SK-N-SH (cell line): ENCODE measurements around the gene ILDR1. TPM values are rescaled to one million over a fixed set of nuclear protein-coding genes. Genes with fewer than 3 reads are reported as not detected.

Source experiments
- CTCF ChIA-PET: fragments of 300-600, 350-600 bp; formaldehyde crosslinking; extraction: SDS; loops from one replicate; lab custom pipeline; 2021; lab: Yijun Ruan, JAX
- POLR2A ChIA-PET: fragments of 350-600 bp; sonication (Branson Sonifier 250); formaldehyde crosslinking; extraction: SDS; loops from one replicate; lab custom pipeline; 2020; ENCODE audit warnings: antibody characterized with exemption, inconsistent platforms; lab: Yijun Ruan, JAX
- DNase-seq: peaks from one replicate; pipeline ENCODE4 v3.0.0; 2012
- H2AFZ ChIP-seq: fragments of 200-600 bp; sonication (generic); 2 replicates; pipeline ENCODE4 v1.8.1; 2016; ENCODE audit warnings: antibody characterized with exemption, mild to moderate bottlenecking, low read depth
- H3F3A ChIP-seq: fragments of 200-600 bp; sonication (generic); replicated peaks from 2 replicates; pipeline ENCODE3; 2016; ENCODE audit warnings: antibody characterized with exemption, mild to moderate bottlenecking; ENCODE audit not compliant: insufficient read depth
- H3K27ac ChIP-seq, 2 experiments: fragments of 200-500 bp in 1 of 2; fragments of 200-600 bp in 1 of 2; sonication (Bioruptor generic) in 1 of 2; sonication (generic), shearing (Covaris generic) in 1 of 2; 2 replicates each; pipeline versions ENCODE4 v1.5.1 to v1.6.1; 2014 to 2016; ENCODE audit warnings: low read depth in 2 of 2, inconsistent platforms in 1 of 2, low read length in 1 of 2, mild to moderate bottlenecking in 1 of 2, mixed read lengths in 1 of 2
- H3K27me3 ChIP-seq: fragments of 200-600 bp; sonication (generic), shearing (Covaris generic); 2 replicates; pipeline ENCODE4 v1.6.1; 2016; ENCODE audit warnings: mixed run types; ENCODE audit not compliant: insufficient read depth
- H3K36me3 ChIP-seq, 2 experiments: fragments of 200-500 bp in 1 of 2; fragments of 200-600 bp in 1 of 2; sonication (Bioruptor generic) in 1 of 2; sonication (generic) in 1 of 2; replicated peaks in 1 of 2; 2 replicates each; pipeline versions ENCODE3 to v1.5.1; 2014 to 2016; ENCODE audit warnings: low read length in 1 of 2, mild to moderate bottlenecking in 1 of 2; ENCODE audit not compliant: insufficient read depth in 2 of 2, control insufficient read depth in 1 of 2
- H3K4me1 ChIP-seq, 2 experiments: fragments of 200-500 bp in 1 of 2; fragments of 200-600 bp in 1 of 2; sonication (Bioruptor generic) in 1 of 2; sonication (generic), shearing (Covaris generic) in 1 of 2; 2 replicates each; pipeline versions ENCODE4 v1.5.1 to v1.6.1; 2014 to 2016; ENCODE audit warnings: low read depth in 1 of 2, low read length in 1 of 2, mixed run types in 1 of 2; ENCODE audit not compliant: insufficient read depth in 2 of 2, control insufficient read depth in 1 of 2
- H3K4me2 ChIP-seq: fragments of 200-600 bp; sonication (generic), shearing (Covaris generic); 2 replicates; pipeline ENCODE4 v1.6.1; 2017; ENCODE audit warnings: mixed run types
- H3K4me3 ChIP-seq, 2 experiments: fragments of 200-500 bp in 1 of 2; fragments of 200-600 bp in 1 of 2; sonication (Bioruptor generic) in 1 of 2; sonication (generic), shearing (Covaris generic) in 1 of 2; 2 replicates each; pipeline versions ENCODE4 v1.5.1 to v1.8.1; 2014 to 2016; ENCODE audit warnings: low read depth in 2 of 2, inconsistent platforms in 1 of 2, low read length in 1 of 2, mild to moderate bottlenecking in 1 of 2, mixed read lengths in 1 of 2, moderate library complexity in 1 of 2
- H3K79me2 ChIP-seq: fragments of 200-600 bp; sonication (generic); 2 replicates; pipeline ENCODE4 v1.8.1; 2017; ENCODE audit warnings: mild to moderate bottlenecking; ENCODE audit not compliant: insufficient read depth
- H3K9ac ChIP-seq: fragments of 200-600 bp; sonication (generic); 2 replicates; pipeline ENCODE4 v1.6.1; 2017; ENCODE audit warnings: mixed run types
- H3K9me2 ChIP-seq: fragments of 200-600 bp; sonication (generic); 2 replicates; pipeline ENCODE4 v1.6.1; 2017; ENCODE audit warnings: mixed run types
- H3K9me3 ChIP-seq: fragments of 200-600 bp; sonication (generic); 2 replicates; pipeline ENCODE4 v1.6.1; 2017; ENCODE audit warnings: mixed run types, mild to moderate bottlenecking, moderate library complexity
- H4K20me1 ChIP-seq: fragments of 200-600 bp; sonication (generic); 2 replicates; pipeline ENCODE4 v1.6.1; 2017; ENCODE audit warnings: mild to moderate bottlenecking, mixed run types; ENCODE audit not compliant: insufficient read depth
- EZH2phosphoT487 ChIP-seq: fragments of 200-600 bp; sonication (generic); IDR thresholded peaks from 2 replicates; pipeline ENCODE4 v1.6.1; 2017; ENCODE audit warnings: low read depth, mixed run types, mild to moderate bottlenecking, antibody characterized with exemption, moderate library complexity, borderline replicate concordance
- FOSL2 ChIP-seq: IDR thresholded peaks from 2 replicates; pipeline ENCODE4 v1.4.0; 2012; ENCODE audit warnings: low read depth, mild to moderate bottlenecking, moderate library complexity, borderline replicate concordance
- FOXJ3 ChIP-seq: sonication (generic); formaldehyde crosslinking; IDR thresholded peaks from 2 replicates; pipeline ENCODE4 v1.5.1; 2020; ENCODE audit warnings: mild to moderate bottlenecking, missing genetic modification reagents
- FOXM1 ChIP-seq: IDR thresholded peaks from 2 replicates; pipeline ENCODE4 v1.4.0; 2012; ENCODE audit warnings: low read depth, mild to moderate bottlenecking
- GABPA ChIP-seq: IDR thresholded peaks from 2 replicates; pipeline ENCODE4 v1.4.0; 2012; ENCODE audit warnings: low read depth, mild to moderate bottlenecking
- JUND ChIP-seq: IDR thresholded peaks from 2 replicates; pipeline ENCODE4 v1.4.0; 2012
- MXI1 ChIP-seq: IDR thresholded peaks from 2 replicates; pipeline ENCODE4 v1.6.1; 2012; ENCODE audit warnings: mild to moderate bottlenecking, low read depth, low read length, improper control_type of control experiment
- RXRA ChIP-seq: IDR thresholded peaks from 2 replicates; pipeline ENCODE4 v1.4.0; 2012; ENCODE audit warnings: low read depth, mild to moderate bottlenecking, borderline replicate concordance
- TCF12 ChIP-seq: IDR thresholded peaks from 2 replicates; pipeline ENCODE4 v1.4.0; 2012
- TEAD4 ChIP-seq: IDR thresholded peaks from 2 replicates; pipeline ENCODE4 v1.4.0; 2012; ENCODE audit warnings: mild to moderate bottlenecking, borderline replicate concordance; ENCODE audit not compliant: insufficient read depth
- WGBS: methylation state at CpG from one replicate; pipeline ENCODE4 v1.1.6; 2017; ENCODE audit warnings: low lambda C conversion rate; 5-methylcytosine and 5-hydroxymethylcytosine counted together
- polyA plus RNA-seq, 3 experiments: library from polyadenylated mRNA; depleted of rRNA; stranded (reverse); fragments of >200 nt; gene quantifications; 2 replicates each; pipeline ENCODE4 v1.2.3, GENCODE V29; 2012
- TF ChIP-seq, protein P1 (sequence below): IDR thresholded peaks from 2 replicates; pipeline ENCODE4 v1.6.1; 2012; ENCODE audit warnings: mild to moderate bottlenecking, low read depth, low read length, moderate library complexity
- TF ChIP-seq, protein P2 (sequence below): IDR thresholded peaks from 2 replicates; pipeline ENCODE4 v1.4.0; 2012; ENCODE audit warnings: low read depth, borderline replicate concordance
- TF ChIP-seq, protein P3 (sequence below): IDR thresholded peaks from 2 replicates; pipeline ENCODE4; 2012
- TF ChIP-seq, protein P4 (sequence below): IDR thresholded peaks from 2 replicates; pipeline ENCODE4 v1.4.0; 2012; ENCODE audit warnings: low read depth
- TF ChIP-seq, protein P5 (sequence below): fragments of 150-350 bp; IDR thresholded peaks from 2 replicates; pipeline ENCODE4 v1.6.1; 2016; ENCODE audit warnings: mild to moderate bottlenecking, low read depth, low read length

The ILDR1 gene
- polyA plus RNA-seq, 1 of the 3 experiments (the other 2 are of a cell fraction), result 0.02 TPM

DNA sequence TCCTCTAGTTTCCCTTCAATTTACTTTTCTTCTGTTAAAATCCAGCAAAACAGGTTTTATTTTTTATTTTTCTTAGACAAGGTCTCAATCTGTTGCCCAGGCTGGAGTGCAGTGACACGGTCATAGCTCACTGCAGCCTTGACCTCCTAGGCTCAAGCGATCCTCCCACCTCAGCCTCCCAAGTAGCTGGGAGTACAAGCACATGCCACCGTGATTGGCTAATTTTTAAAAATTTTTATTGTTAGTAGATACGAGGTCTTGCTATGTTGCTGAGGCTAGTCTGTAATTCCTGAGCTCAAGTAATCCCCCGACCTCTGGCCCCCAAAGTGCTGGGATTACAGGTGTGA, 41.6 kb downstream of the ILDR1 start:
- whole genome bisulfite sequencing, result 11% methylated on average over 5 of the region's 5 CpGs

More for the DNA sequence above, 41.6 kb downstream of the ILDR1 start:
- POLR2A ChIA-PET, result no interaction called here
- CTCF ChIA-PET, result no interaction called here
- H2AFZ ChIP-seq, result no peak overlapping the region
- no peaks in the 10 kb centered on the region for H3K79me2 ChIP-seq
- H3K9me2 ChIP-seq, result no peaks in the 10 kb centered on the region
- no peaks in the 10 kb centered on the region for H3K4me1 ChIP-seq
- H3K4me2 ChIP-seq, result no peak overlapping the region
- DNase-seq, result no peak
- H3K36me3 ChIP-seq, result no peaks in the 10 kb centered on the region
- TF ChIP-seq, protein P1, sequence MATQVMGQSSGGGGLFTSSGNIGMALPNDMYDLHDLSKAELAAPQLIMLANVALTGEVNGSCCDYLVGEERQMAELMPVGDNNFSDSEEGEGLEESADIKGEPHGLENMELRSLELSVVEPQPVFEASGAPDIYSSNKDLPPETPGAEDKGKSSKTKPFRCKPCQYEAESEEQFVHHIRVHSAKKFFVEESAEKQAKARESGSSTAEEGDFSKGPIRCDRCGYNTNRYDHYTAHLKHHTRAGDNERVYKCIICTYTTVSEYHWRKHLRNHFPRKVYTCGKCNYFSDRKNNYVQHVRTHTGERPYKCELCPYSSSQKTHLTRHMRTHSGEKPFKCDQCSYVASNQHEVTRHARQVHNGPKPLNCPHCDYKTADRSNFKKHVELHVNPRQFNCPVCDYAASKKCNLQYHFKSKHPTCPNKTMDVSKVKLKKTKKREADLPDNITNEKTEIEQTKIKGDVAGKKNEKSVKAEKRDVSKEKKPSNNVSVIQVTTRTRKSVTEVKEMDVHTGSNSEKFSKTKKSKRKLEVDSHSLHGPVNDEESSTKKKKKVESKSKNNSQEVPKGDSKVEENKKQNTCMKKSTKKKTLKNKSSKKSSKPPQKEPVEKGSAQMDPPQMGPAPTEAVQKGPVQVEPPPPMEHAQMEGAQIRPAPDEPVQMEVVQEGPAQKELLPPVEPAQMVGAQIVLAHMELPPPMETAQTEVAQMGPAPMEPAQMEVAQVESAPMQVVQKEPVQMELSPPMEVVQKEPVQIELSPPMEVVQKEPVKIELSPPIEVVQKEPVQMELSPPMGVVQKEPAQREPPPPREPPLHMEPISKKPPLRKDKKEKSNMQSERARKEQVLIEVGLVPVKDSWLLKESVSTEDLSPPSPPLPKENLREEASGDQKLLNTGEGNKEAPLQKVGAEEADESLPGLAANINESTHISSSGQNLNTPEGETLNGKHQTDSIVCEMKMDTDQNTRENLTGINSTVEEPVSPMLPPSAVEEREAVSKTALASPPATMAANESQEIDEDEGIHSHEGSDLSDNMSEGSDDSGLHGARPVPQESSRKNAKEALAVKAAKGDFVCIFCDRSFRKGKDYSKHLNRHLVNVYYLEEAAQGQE, result no peak
- TF ChIP-seq, protein P2, sequence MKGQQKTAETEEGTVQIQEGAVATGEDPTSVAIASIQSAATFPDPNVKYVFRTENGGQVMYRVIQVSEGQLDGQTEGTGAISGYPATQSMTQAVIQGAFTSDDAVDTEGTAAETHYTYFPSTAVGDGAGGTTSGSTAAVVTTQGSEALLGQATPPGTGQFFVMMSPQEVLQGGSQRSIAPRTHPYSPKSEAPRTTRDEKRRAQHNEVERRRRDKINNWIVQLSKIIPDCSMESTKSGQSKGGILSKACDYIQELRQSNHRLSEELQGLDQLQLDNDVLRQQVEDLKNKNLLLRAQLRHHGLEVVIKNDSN, result no peak
- TF ChIP-seq, protein P3, sequence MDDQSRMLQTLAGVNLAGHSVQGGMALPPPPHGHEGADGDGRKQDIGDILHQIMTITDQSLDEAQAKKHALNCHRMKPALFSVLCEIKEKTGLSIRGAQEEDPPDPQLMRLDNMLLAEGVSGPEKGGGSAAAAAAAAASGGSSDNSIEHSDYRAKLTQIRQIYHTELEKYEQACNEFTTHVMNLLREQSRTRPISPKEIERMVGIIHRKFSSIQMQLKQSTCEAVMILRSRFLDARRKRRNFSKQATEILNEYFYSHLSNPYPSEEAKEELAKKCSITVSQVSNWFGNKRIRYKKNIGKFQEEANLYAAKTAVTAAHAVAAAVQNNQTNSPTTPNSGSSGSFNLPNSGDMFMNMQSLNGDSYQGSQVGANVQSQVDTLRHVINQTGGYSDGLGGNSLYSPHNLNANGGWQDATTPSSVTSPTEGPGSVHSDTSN, result no peak
- TF ChIP-seq JUND (no peak), EZH2phosphoT487 (no peak), FOXM1 (no peak), TEAD4 (no peak), MXI1 (no peak), FOSL2 (no peak), GABPA (no peak), FOXJ3 (CRISPR knock-in tag) (no peak), RXRA (no peak), TCF12 (no peak)
- TF ChIP-seq, protein P4, sequence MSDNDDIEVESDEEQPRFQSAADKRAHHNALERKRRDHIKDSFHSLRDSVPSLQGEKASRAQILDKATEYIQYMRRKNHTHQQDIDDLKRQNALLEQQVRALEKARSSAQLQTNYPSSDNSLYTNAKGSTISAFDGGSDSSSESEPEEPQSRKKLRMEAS, result no peak
- TF ChIP-seq, protein P5, sequence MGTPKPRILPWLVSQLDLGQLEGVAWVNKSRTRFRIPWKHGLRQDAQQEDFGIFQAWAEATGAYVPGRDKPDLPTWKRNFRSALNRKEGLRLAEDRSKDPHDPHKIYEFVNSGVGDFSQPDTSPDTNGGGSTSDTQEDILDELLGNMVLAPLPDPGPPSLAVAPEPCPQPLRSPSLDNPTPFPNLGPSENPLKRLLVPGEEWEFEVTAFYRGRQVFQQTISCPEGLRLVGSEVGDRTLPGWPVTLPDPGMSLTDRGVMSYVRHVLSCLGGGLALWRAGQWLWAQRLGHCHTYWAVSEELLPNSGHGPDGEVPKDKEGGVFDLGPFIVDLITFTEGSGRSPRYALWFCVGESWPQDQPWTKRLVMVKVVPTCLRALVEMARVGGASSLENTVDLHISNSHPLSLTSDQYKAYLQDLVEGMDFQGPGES, result no peak
- no peak overlapping the region for H3K4me3 ChIP-seq
- 0 out of 2 replicates have a peak, but pooled peaks cover 3% of the 10 kb centered on the region for H3K9me3 ChIP-seq
- no peak overlapping the region for H3K27ac ChIP-seq
- no peak overlapping the region for H3K9ac ChIP-seq
- H3F3A ChIP-seq, result no peaks in the 10 kb centered on the region
- H4K20me1 ChIP-seq, result no peaks in the 10 kb centered on the region
- H3K27me3 ChIP-seq, result no peaks in the 10 kb centered on the region
